Measurements from ENCODE around the gene LSM10.

DNA sequence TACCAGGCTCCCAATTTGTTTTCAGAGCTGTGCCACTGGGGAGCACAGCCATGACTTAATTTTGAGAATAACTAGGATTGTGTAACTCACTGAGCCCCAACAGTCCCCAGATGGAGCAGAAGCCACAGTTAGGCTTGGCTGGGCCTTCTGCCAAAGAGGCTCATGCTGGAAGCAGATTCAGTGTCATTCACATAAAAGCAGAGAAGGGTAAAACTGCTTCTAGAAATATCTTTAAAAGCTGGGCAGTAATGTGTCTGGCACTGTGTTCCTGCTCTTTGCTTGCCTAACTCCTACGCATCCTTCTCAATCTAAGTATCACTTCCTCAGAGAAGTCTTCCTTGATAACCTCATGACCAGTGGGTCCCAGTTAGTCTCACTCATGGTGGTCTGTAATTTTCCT, 32.3 kb downstream of the LSM10 start:
- TF ChIP-seq POLR2A (IDR thresholded peaks at IDR 0.05): no peak
- TF ChIP-seq, protein P1, sequence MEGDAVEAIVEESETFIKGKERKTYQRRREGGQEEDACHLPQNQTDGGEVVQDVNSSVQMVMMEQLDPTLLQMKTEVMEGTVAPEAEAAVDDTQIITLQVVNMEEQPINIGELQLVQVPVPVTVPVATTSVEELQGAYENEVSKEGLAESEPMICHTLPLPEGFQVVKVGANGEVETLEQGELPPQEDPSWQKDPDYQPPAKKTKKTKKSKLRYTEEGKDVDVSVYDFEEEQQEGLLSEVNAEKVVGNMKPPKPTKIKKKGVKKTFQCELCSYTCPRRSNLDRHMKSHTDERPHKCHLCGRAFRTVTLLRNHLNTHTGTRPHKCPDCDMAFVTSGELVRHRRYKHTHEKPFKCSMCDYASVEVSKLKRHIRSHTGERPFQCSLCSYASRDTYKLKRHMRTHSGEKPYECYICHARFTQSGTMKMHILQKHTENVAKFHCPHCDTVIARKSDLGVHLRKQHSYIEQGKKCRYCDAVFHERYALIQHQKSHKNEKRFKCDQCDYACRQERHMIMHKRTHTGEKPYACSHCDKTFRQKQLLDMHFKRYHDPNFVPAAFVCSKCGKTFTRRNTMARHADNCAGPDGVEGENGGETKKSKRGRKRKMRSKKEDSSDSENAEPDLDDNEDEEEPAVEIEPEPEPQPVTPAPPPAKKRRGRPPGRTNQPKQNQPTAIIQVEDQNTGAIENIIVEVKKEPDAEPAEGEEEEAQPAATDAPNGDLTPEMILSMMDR (IDR thresholded peaks at IDR 0.05): no peak
